ENCODE measurements around the gene CYB5D1.

CYB5D1 gene

GRCh38 chr17:7889166-7889955 lies 31.6 kb downstream of the CYB5D1 start:
- Histone ChIP-seq H3K27ac (peak overlapping the region; percentile 80 to 86), H3K4me3 (no peak overlapping the region)
- no peak for TF ChIP-seq CTCF (IDR thresholded peaks at IDR 0.05)
- peak; percentile 95 for DNase-seq (ENCODE audit: low spot score)

GRCh38 chr17:7893187-7893880 lies 35.5 kb downstream of the CYB5D1 start:
- no peak for TF ChIP-seq CTCF (IDR thresholded peaks at IDR 0.05)
- Histone ChIP-seq H3K27ac (no peak overlapping the region), H3K4me3 (no peak overlapping the region)
- no peak for DNase-seq (ENCODE audit: low spot score)

GRCh38 chr17:7894226-7894625 lies 36.4 kb downstream of the CYB5D1 start:
- peak; percentile 40 for DNase-seq (ENCODE audit: low spot score)
- H3K4me3 ChIP-seq, result no peak overlapping the region
- no peak overlapping the region for H3K27ac ChIP-seq
- no peak for TF ChIP-seq CTCF (IDR thresholded peaks at IDR 0.05)

GRCh38 chr17:7894866-7895265 lies 37.1 kb downstream of the CYB5D1 start:
- no peak overlapping the region for H3K4me3 ChIP-seq
- peak; percentile 3 for DNase-seq (ENCODE audit: low spot score)
- H3K27ac ChIP-seq, result no peak overlapping the region
- no peak for TF ChIP-seq CTCF (IDR thresholded peaks at IDR 0.05)

GRCh38 chr17:7897090-7897489 lies 39.3 kb downstream of the CYB5D1 start:
- DNase-seq (ENCODE audit: low spot score), result peak; percentile 43
- no peak for TF ChIP-seq CTCF (IDR thresholded peaks at IDR 0.05)
- Histone ChIP-seq H3K4me3 (no peak overlapping the region), H3K27ac (no peak overlapping the region)

GRCh38 chr17:7897773-7898172 lies 40.0 kb downstream of the CYB5D1 start:
- no peak overlapping the region for H3K4me3 ChIP-seq
- TF ChIP-seq CTCF (IDR thresholded peaks at IDR 0.05), result no peak
- DNase-seq (ENCODE audit: low spot score), result peak; percentile 60
- H3K27ac ChIP-seq, result no peak overlapping the region
